Coronary artery (tissue), 2 donors: Measurements from ENCODE around the gene PPP1R1B.

Experiments used
- DNase-seq: peaks from one replicate; pipeline ENCODE4 v3.0.0-alpha.2; 2017; ENCODE audit warnings: low spot score
- H3K27ac ChIP-seq, 2 donors: fragments of 200-600 bp; sonication (generic); one replicate each; pipeline ENCODE4 v1.5.1; 2016 to 2019
- H3K4me3 ChIP-seq: fragments of 200-600 bp; sonication (generic); 2 replicates; pipeline ENCODE4 v1.5.1; 2016; ENCODE audit warnings: mild to moderate bottlenecking, moderate library complexity
- CTCF ChIP-seq: fragments of 200-600 bp; sonication (generic); IDR thresholded peaks from one replicate; pipeline ENCODE4 v1.5.1; 2019; ENCODE audit warnings: antibody characterized with exemption

The PPP1R1B gene

GRCh38 chr17:39666601-39667261 is 40.0 kb downstream of the PPP1R1B start:
- peak overlapping the region; percentile 70 for H3K4me3 ChIP-seq
- DNase-seq = peak; percentile 85
- TF ChIP-seq CTCF = no peak
- peak overlapping the region; percentile 66 to 82 for H3K27ac ChIP-seq

GRCh38 chr17:39667262-39667944 is 40.7 kb downstream of the PPP1R1B start:
- Histone ChIP-seq H3K4me3 (peak overlapping the region; percentile 70), H3K27ac (peak overlapping the region; percentile 66 to 82)
- no peak for DNase-seq
- no peak for TF ChIP-seq CTCF

- Histone ChIP-seq H3K27ac (peak within 1 kb of the TSS; percentile 66 to 82), H3K4me3 (peak within 1 kb of the TSS; percentile 70)
- DNase-seq = no peak
- TF ChIP-seq CTCF = peak; percentile 41
Observed at GRCh38 chr17:39667945-39668924, 41.5 kb downstream of the PPP1R1B start, which contains the start of gene PNMT. TSS of gene PNMT (plus strand) at chr17:39668453. CDS start at chr17:39668476, 23 bp downstream.

- Histone ChIP-seq H3K4me3 (no peak overlapping the region), H3K27ac (no peak overlapping the region)
- DNase-seq = no peak
- no peak for TF ChIP-seq CTCF
Observed at GRCh38 chr17:39669897-39670735, 43.4 kb downstream of the PPP1R1B start.

- no peak for DNase-seq
Observed at GRCh38 chr17:39670746-39671145, 44.0 kb downstream of the PPP1R1B start.

More at GRCh38 chr17:39670746-39671145, 44.0 kb downstream of the PPP1R1B start:
- H3K4me3 ChIP-seq = no peak overlapping the region
- no peak for TF ChIP-seq CTCF
- H3K27ac ChIP-seq = no peak overlapping the region
